OCI-LY1 (cell line): ENCODE data around the gene FREM2.

Source experiments
- H2AFZ ChIP-seq: fragments of 200-600 bp; sonication (generic), shearing (Covaris generic); 2 replicates; pipeline ENCODE4 v1.6.0; 2014; ENCODE audit warnings: antibody characterized with exemption, mild to moderate bottlenecking, low read length
- H3F3A ChIP-seq: fragments of 200-600 bp; sonication (generic), shearing (Covaris generic); 2 replicates; pipeline ENCODE4 v1.6.0; 2014; ENCODE audit warnings: mild to moderate bottlenecking, antibody characterized with exemption, low read length, moderate library complexity; ENCODE audit not compliant: insufficient read depth
- H3K27ac ChIP-seq: fragments of 200-600 bp; sonication (generic); 2 replicates; pipeline ENCODE4 v1.5.1; 2014; ENCODE audit warnings: low read length, mixed run types, mild to moderate bottlenecking, low read depth; ENCODE audit not compliant: poor library complexity, severe bottlenecking
- H3K27me3 ChIP-seq: fragments of 200-600 bp; sonication (generic); 2 replicates; pipeline ENCODE4 v1.6.0; 2014; ENCODE audit warnings: antibody characterized with exemption, mild to moderate bottlenecking, low read length, moderate library complexity; ENCODE audit not compliant: insufficient read depth
- H3K36me3 ChIP-seq: fragments of 200-600 bp; sonication (generic); 2 replicates; pipeline ENCODE4 v1.6.1; 2014; ENCODE audit warnings: mild to moderate bottlenecking, antibody characterized with exemption, low read length, moderate library complexity, mixed read lengths; ENCODE audit not compliant: insufficient read depth
- H3K4me1 ChIP-seq: fragments of 200-600 bp; sonication (generic); 2 replicates; pipeline ENCODE4 v1.5.1; 2014; ENCODE audit warnings: mild to moderate bottlenecking, low read length, moderate library complexity; ENCODE audit not compliant: insufficient read depth, severe bottlenecking
- H3K4me2 ChIP-seq: fragments of 200-600 bp; sonication (generic), shearing (Covaris generic); 2 replicates; pipeline ENCODE4 v1.6.1; 2014; ENCODE audit warnings: low read length
- H3K4me3 ChIP-seq: fragments of 200-600 bp; sonication (generic); 2 replicates; pipeline ENCODE4 v1.5.1; 2014; ENCODE audit warnings: low read length, low read depth, mild to moderate bottlenecking, mixed read lengths; ENCODE audit not compliant: poor library complexity, severe bottlenecking
- H3K79me2 ChIP-seq: fragments of 200-600 bp; shearing (Covaris generic); 2 replicates; pipeline ENCODE4 v1.6.1; 2016; ENCODE audit warnings: mixed run types, low read length, mixed read lengths; ENCODE audit not compliant: insufficient read depth
- H3K9ac ChIP-seq: fragments of 200-600 bp; sonication (generic), shearing (Covaris generic); 2 replicates; pipeline ENCODE4 v1.6.1; 2014; ENCODE audit warnings: mild to moderate bottlenecking, low read length, mixed read lengths
- H3K9me2 ChIP-seq: fragments of 200-600 bp; sonication (generic), shearing (Covaris generic); 2 replicates; pipeline ENCODE4 v1.6.1; 2014; ENCODE audit warnings: low read depth, mild to moderate bottlenecking, low read length, mixed read lengths
- H3K9me3 ChIP-seq: fragments of 200-600 bp; shearing (Covaris generic); 2 replicates; pipeline ENCODE4 v1.6.1; 2014; ENCODE audit warnings: low read length, mixed read lengths
- H4K20me1 ChIP-seq: fragments of 200-600 bp; sonication (generic), shearing (Covaris generic); 2 replicates; pipeline ENCODE4 v1.6.0; 2016; ENCODE audit warnings: mild to moderate bottlenecking, low read length; ENCODE audit not compliant: insufficient read depth
- CTCF ChIP-seq: fragments of 200-600 bp; sonication (generic), shearing (Covaris generic); IDR thresholded peaks from 2 replicates; pipeline ENCODE4 v1.5.1; 2017; ENCODE audit warnings: mild to moderate bottlenecking, antibody characterized with exemption, low read length, moderate library complexity, mixed read lengths
- EZH2 ChIP-seq: fragments of 200-600 bp; sonication (generic), shearing (Covaris generic); IDR thresholded peaks from 2 replicates; pipeline ENCODE4 v1.8.0; 2017; ENCODE audit warnings: borderline replicate concordance, mixed run types, mild to moderate bottlenecking, antibody characterized with exemption, low read length, moderate library complexity, mixed read lengths

Gene FREM2

DNA sequence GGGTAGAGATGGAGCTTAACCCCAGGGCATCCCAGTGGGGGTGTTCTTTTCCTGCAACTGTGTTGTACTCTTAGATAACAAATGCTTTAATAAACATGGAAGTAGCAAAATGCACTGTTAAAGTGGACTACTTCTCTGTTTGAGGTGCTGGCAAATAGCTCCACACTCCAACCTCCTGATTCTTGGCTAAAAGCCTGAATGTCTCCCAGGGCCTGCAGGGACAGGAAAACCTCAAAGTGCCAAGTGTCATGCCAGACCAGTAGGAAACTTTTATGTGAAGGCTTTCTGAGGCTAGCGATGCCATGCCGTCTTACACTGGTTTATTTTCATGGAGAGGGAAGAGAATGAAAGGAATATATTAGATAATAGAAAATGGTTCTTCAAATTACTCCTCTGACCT is 6.8 kb downstream of the FREM2 start:
- H3F3A ChIP-seq, result no peaks in the 10 kb centered on the region
- H3K4me3 ChIP-seq, result no peak overlapping the region
- no peaks in the 10 kb centered on the region for H4K20me1 ChIP-seq
- no peak overlapping the region for H2AFZ ChIP-seq
- no peak overlapping the region for H3K9ac ChIP-seq
- no peaks in the 10 kb centered on the region for H3K36me3 ChIP-seq
- H3K27me3 ChIP-seq, result no peaks in the 10 kb centered on the region
- no peaks in the 10 kb centered on the region for H3K4me1 ChIP-seq
- H3K9me2 ChIP-seq, result no peaks in the 10 kb centered on the region
- H3K27ac ChIP-seq, result no peak overlapping the region
- H3K9me3 ChIP-seq, result no peaks in the 10 kb centered on the region
- H3K4me2 ChIP-seq, result no peak overlapping the region
- no peaks in the 10 kb centered on the region for H3K79me2 ChIP-seq
- TF ChIP-seq CTCF (no peak), EZH2 (no peak)

- no peak overlapping the region for H3K4me3 ChIP-seq
- TF ChIP-seq CTCF, result no peak
- no peak for TF ChIP-seq EZH2
- H3K27ac ChIP-seq, result no peak overlapping the region
- no peak overlapping the region for H2AFZ ChIP-seq
- H4K20me1 ChIP-seq, result no peaks in the 10 kb centered on the region
- H3K36me3 ChIP-seq, result no peaks in the 10 kb centered on the region
- no peaks in the 10 kb centered on the region for H3F3A ChIP-seq
- no peak overlapping the region for H3K9ac ChIP-seq
- no peaks in the 10 kb centered on the region for H3K9me2 ChIP-seq
- no peak overlapping the region for H3K4me2 ChIP-seq
- no peaks in the 10 kb centered on the region for H3K79me2 ChIP-seq
- no peaks in the 10 kb centered on the region for H3K4me1 ChIP-seq
- H3K9me3 ChIP-seq, result no peaks in the 10 kb centered on the region
- no peaks in the 10 kb centered on the region for H3K27me3 ChIP-seq
These were observed 10.3 kb downstream of the FREM2 start for GRCh38 chr13:38697197-38697596.

DNA sequence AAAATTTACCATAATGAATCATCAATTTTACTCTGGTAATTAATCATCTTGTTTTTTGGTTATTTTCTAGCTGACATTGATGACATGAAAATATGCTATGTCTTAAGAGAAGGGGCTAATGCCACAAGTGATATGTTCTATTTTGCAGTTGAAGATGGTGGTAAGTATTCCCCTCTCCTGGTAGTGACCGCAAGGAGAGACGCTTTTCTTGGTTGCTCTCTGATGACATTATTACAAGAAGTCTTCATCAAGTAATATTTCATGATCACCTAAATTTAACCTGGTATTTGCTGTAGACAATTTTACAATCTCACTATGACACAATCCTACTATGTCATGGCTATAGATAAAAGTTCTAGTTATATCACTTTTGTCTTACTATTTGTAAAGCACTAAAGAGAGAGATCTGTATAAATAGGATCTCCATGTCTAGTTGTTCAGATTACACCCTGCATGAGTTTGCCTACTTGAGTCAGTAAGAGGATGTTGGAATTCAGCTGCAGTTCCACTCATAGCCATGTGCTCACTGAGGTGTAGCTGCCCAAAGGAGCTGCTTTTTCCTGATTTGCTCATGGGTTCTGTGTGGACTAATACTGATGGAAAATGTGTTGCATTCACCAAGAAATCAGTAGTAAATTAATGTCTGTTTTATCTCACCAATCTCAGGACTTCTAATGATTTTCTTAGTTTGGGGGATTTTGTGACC is 10.9 kb downstream of the FREM2 start:
- Histone ChIP-seq H3K9me3 (no peaks in the 10 kb centered on the region), H3K27ac (no peak overlapping the region), H3K36me3 (no peaks in the 10 kb centered on the region), H4K20me1 (no peaks in the 10 kb centered on the region), H3K27me3 (no peaks in the 10 kb centered on the region), H3K79me2 (no peaks in the 10 kb centered on the region), H2AFZ (no peak overlapping the region), H3F3A (no peaks in the 10 kb centered on the region), H3K4me2 (no peak overlapping the region), H3K9ac (no peak overlapping the region), H3K9me2 (no peaks in the 10 kb centered on the region), H3K4me3 (no peak overlapping the region), H3K4me1 (no peaks in the 10 kb centered on the region)
- TF ChIP-seq CTCF (no peak), EZH2 (no peak)
